Lower leg skin (tissue), 3 donors: Measurements from ENCODE around the gene DLGAP1.

Experiments
- CTCF ChIP-seq, 3 donors: fragments of 450-650 bp; IDR thresholded peaks; one replicate each; pipeline ENCODE4 v1.5.1; 2016; ENCODE audit warnings: antibody characterized with exemption in 3 of 3, mild to moderate bottlenecking in 3 of 3, moderate library complexity in 2 of 3
- POLR2A ChIP-seq, 2 donors: fragments of 450-650 bp; IDR thresholded peaks; one replicate each; pipeline ENCODE4 v1.6.1; 2016 to 2017; ENCODE audit warnings: antibody characterized with exemption in 2 of 2, mild to moderate bottlenecking in 1 of 2, moderate library complexity in 1 of 2

- TF ChIP-seq CTCF (IDR thresholded peaks at IDR 0.05) (no peak), POLR2A (IDR thresholded peaks at IDR 0.05) (no peak)
Observed at GRCh38 chr18:3669376-3669775, 785.7 kb downstream of the DLGAP1 start.
